IPS-15b (cell line): ENCODE results near the gene BMP7.

Source experiments
- H3K27me3 ChIP-seq: one replicate; pipeline ENCODE4 v1.6.1; 2013; ENCODE audit warnings: low read length; ENCODE audit not compliant: control insufficient read depth, insufficient read depth
- H3K36me3 ChIP-seq: one replicate; pipeline ENCODE4 v1.6.1; 2013; ENCODE audit warnings: low read length; ENCODE audit not compliant: control insufficient read depth, insufficient read depth
- H3K4me1 ChIP-seq: one replicate; pipeline ENCODE4 v1.6.1; 2013; ENCODE audit warnings: mild to moderate bottlenecking, low read length; ENCODE audit not compliant: control insufficient read depth, insufficient read depth
- H3K4me3 ChIP-seq: one replicate; pipeline ENCODE4 v1.5.1; 2013; ENCODE audit warnings: low read depth, low read length
- H3K9ac ChIP-seq: one replicate; pipeline ENCODE4 v1.6.1; 2013; ENCODE audit warnings: low read depth, mild to moderate bottlenecking, low read length
- H3K9me3 ChIP-seq: one replicate; pipeline ENCODE4 v1.6.1; 2013; ENCODE audit warnings: mild to moderate bottlenecking, low read length; ENCODE audit not compliant: control insufficient read depth, insufficient read depth

Gene BMP7

DNA sequence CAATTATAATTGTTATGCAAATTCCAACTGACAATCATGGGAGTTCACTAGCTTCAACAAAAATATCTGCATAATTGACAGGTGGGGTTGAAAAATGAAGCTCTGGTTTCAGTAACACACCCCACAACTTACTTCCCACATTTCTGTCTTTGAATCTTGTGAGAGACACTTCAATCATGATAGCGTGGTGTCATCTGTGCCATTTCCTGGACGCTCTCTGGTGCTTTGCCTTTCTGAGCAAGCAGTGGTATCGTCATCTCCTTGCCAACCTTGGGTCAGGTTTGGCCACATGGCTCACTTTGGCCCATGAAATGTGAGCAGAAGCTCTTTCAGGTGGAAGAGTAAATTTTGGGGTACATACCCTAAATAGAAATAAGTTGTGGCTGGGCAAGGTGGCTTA, 10.2 kb downstream of the BMP7 start:
- H3K27me3 ChIP-seq = peaks cover 12% of the 10 kb centered on the region
- peaks cover 35% of the 10 kb centered on the region for H3K4me1 ChIP-seq
- H3K9me3 ChIP-seq = no peaks in the 10 kb centered on the region
- no peaks in the 10 kb centered on the region for H3K36me3 ChIP-seq
- H3K9ac ChIP-seq = no peak overlapping the region
- H3K4me3 ChIP-seq = no peak overlapping the region

DNA sequence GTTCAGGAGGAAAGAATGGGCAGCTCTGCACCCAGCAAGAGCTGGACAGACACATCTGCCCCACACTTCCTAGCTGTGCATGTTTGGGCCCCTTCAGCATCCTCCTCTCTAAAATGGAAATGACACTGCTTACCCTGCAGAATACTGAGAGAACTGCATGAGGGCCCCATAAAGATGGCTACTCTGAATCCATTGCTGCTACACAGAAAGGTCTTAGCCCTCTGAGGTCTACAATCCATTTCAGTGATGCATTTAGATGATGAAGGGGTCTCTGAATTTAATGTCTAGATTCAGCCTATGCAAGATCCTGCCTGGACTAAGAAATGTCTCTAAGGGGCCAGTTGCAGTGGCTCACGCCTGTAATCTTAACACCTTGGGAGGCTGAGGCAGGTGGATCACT, 11.3 kb downstream of the BMP7 start:
- peaks cover 27% of the 10 kb centered on the region for H3K4me1 ChIP-seq
- H3K9ac ChIP-seq = no peak overlapping the region
- H3K27me3 ChIP-seq = peaks cover 4% of the 10 kb centered on the region
- no peak overlapping the region for H3K4me3 ChIP-seq
- H3K36me3 ChIP-seq = no peaks in the 10 kb centered on the region
- H3K9me3 ChIP-seq = no peaks in the 10 kb centered on the region

DNA sequence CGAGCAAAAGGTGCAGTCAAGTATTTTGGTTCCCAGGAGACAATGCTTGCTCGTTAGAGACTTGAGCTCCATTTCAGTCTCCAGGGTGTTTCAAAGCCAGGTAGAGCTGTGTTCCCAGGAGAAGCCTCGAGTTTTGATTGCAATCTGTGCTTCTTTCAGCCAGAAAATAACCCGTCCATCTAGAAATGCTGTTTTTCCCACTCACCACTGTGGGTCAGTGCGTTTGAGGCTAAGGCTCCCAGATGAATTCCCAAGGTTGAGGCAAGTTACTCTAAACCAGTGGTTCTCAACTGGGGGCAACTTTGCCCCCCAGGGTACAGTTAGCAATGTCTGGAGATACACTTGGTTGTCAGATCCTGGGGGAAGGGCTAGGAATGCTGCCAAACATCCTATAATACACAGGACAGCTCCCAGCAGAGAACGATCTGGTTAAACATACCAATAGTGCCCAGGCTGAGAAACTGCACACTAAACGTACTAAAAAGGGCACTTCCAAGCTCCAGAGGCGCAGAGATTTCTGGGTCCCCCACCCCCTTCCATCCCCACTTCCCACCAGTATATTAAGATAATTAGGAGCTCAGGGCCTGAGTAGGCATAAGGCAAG, 13.8 kb downstream of the BMP7 start:
- H3K4me1 ChIP-seq = peaks cover 12% of the 10 kb centered on the region
- H3K36me3 ChIP-seq = no peaks in the 10 kb centered on the region
- H3K4me3 ChIP-seq = no peak overlapping the region
- peak overlapping the region; percentile 24 for H3K9ac ChIP-seq
- H3K9me3 ChIP-seq = no peaks in the 10 kb centered on the region
- H3K27me3 ChIP-seq = no peaks in the 10 kb centered on the region

DNA sequence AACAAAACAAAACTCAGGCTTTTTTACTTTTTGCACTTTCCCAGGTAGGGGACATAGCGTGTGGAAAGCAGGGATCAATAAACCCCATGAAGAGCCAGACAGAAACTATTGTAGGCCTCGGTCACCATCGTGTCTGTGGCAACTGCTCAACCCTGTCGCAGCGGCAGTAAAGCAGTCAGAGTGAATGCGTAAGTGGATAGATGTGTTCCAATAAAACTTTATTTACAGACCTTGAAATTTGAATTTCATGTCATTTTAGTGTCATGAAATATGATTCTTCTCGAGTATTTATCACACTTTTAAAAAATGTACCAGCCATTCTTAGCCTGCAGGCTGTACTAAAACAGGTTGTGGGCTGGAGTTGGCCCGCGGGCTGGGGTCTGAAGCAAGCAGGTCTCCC, 14.5 kb downstream of the BMP7 start:
- Histone ChIP-seq H3K36me3 (no peaks in the 10 kb centered on the region), H3K27me3 (no peaks in the 10 kb centered on the region), H3K4me3 (no peak overlapping the region), H3K4me1 (peaks cover 9% of the 10 kb centered on the region), H3K9ac (no peak overlapping the region), H3K9me3 (no peaks in the 10 kb centered on the region)

DNA sequence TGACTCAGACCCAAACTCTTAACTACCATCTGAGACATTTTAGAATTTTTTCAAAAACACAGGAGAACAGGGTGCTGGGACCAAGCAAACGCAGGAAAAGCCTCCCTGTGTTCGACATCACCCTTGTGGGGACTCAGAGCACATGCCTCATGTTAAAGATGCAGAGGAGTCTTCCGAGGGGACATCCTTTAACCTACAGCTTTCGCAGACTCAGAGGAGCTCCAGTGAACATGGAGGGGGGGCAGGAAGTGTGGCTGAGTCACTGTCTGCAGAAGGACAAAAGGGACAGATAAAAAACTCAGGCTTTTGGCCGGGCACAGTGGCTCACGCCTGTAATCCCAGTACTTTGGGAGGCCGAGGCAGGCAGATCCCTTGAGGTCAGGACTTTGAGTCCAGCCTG, 15.1 kb downstream of the BMP7 start:
- H3K9ac ChIP-seq = no peak overlapping the region
- H3K36me3 ChIP-seq = no peaks in the 10 kb centered on the region
- H3K27me3 ChIP-seq = no peaks in the 10 kb centered on the region
- H3K4me3 ChIP-seq = no peak overlapping the region
- peaks cover 9% of the 10 kb centered on the region for H3K4me1 ChIP-seq
- no peaks in the 10 kb centered on the region for H3K9me3 ChIP-seq

DNA sequence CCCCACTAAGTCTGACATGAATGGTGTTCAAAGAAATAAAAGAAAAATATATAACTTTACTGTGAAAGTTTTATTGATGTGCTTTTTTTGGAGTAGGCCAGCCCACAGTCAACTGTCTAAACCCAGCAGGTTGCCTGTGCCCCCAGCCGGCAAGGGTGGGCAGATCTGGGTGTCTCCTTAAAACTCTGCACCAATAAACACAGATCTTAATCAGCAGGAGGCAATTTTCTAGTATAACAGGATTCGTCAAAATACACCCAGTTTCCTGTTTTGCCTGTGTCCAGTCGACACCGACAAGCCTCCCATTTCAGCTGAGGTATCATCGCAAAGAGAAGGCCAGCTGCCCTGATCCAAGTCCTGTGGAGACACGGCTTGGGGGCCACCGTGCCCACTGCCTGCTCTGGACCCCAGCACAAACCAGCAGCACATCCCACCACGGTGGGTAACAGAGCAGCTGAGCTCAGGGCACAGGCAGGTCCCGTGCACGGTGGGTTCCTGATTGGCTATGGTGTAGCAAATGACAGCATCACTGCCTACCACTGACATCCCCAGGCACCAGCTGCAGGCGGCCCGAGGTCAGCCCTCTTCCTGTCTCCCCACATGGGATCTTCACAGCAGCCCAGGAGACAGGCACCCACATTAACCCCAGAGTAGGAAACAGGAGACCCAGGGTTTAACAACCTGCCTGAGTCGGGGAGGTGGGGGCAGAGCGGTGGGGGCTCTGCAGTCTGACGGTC, 15.7 kb downstream of the BMP7 start:
- no peaks in the 10 kb centered on the region for H3K9me3 ChIP-seq
- H3K4me1 ChIP-seq = peaks cover 3% of the 10 kb centered on the region
- no peak overlapping the region for H3K4me3 ChIP-seq
- no peaks in the 10 kb centered on the region for H3K27me3 ChIP-seq
- no peaks in the 10 kb centered on the region for H3K36me3 ChIP-seq
- H3K9ac ChIP-seq = no peak overlapping the region

DNA sequence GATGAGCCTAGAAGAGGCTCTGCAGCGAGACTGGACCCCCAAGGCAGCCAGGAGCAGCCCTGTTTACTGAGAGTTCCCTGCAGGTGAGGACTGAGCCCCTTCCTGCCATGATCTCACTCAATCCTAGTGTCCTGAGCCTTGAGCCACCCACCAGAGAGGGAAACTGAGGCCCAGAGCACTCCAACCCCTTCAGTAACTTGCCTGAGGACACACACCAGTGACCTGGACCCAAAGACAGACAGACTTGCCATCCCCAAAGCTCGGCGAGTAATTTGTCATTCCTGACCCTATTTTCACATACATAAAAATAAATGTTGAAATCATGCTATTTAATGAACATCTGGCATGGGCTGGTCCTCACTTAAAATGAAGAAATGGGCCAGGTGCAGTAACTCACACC, 16.7 kb downstream of the BMP7 start:
- no peak overlapping the region for H3K4me3 ChIP-seq
- no peak overlapping the region for H3K9ac ChIP-seq
- H3K4me1 ChIP-seq = peaks cover 2% of the 10 kb centered on the region
- H3K9me3 ChIP-seq = no peaks in the 10 kb centered on the region
- no peaks in the 10 kb centered on the region for H3K36me3 ChIP-seq
- H3K27me3 ChIP-seq = no peaks in the 10 kb centered on the region

DNA sequence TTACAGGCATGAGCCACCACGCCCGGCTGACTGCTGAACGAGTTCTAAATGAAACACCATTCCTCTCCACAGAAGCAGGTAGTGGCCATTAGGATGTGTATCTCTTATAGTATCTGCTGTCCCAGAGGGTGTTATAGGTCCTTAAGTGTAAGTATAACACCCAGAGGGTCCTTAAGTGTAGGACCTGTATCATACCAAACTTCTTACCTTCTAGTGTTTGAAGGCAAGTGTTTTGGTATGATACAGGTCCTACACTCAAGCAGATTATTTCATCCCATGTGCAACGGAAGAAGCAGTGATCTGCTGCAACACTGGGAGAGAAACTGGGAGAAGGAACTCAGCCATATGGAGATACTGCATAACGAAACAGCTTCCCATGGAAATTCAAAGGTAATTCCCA, 17.4 kb downstream of the BMP7 start:
- Histone ChIP-seq H3K9ac (no peak overlapping the region), H3K27me3 (no peaks in the 10 kb centered on the region), H3K4me3 (no peak overlapping the region), H3K9me3 (no peaks in the 10 kb centered on the region), H3K4me1 (peaks cover 2% of the 10 kb centered on the region), H3K36me3 (no peaks in the 10 kb centered on the region)

DNA sequence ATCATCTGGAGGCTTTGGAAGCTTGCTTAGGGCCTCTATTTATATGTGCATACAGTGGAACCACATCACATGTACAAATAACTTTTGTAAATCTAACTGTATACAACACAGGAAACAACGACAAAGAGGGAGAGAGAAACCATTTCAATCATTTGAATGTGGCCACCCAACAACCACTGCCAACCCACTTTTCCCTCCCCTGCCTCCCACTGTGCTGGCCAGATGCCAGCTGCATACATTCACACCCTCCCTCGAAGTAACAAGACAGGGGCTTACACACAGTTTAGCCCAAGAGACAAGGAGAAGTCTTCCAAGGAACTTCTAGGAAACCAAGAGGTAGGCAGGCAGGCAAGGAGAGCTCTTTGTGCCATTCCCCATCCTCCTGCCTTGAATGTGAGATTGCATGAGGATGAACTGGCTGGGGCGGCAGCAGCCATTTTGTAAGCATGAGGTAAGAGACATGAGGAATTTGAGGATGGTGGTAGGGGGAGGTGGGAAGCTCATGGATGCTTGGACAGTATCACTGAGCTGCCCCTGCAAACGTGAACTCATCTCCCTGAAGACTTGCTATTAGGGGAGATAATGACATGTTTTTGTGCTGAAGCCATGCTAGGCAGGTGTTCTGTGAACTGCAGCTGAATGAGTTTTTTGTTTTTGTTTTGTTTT, 18.2 kb downstream of the BMP7 start:
- Histone ChIP-seq H3K36me3 (no peaks in the 10 kb centered on the region), H3K27me3 (no peaks in the 10 kb centered on the region), H3K4me3 (no peak overlapping the region), H3K9ac (no peak overlapping the region), H3K4me1 (peaks cover 2% of the 10 kb centered on the region), H3K9me3 (no peaks in the 10 kb centered on the region)

DNA sequence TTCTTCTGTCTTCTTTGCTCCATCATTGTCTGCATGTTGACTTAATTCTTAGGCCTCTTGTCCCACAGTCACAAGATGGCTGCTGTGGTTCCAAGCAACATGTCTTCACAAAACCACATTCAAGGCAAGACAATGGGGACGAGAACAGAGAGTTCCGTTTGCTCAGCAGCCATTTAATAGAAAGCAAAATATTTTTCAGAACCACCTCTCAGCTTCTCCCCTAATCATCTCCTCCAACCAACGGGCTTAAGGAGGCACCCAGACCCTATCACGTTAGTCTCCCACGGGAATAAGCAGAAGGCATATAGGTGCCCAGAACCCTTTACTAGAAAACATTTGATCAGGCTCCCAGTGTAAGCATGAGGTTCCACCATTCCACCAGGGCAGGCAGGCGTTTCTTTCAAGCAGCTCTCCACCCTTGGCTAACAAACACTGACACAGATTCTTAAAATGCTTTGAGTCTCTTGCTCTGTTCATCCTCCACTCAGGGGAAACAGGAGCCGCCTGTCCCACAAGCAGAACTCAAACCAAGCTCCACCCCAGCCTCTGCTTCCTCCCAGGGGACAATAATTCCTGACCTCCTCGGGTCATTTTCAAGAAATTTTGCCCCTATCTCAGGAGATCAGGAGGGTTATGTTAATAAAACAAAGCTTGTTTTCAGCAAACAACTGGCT, 19.0 kb downstream of the BMP7 start:
- Histone ChIP-seq H3K9me3 (no peaks in the 10 kb centered on the region), H3K36me3 (no peaks in the 10 kb centered on the region), H3K4me3 (no peak overlapping the region), H3K4me1 (peaks cover 2% of the 10 kb centered on the region), H3K27me3 (no peaks in the 10 kb centered on the region), H3K9ac (no peak overlapping the region)

DNA sequence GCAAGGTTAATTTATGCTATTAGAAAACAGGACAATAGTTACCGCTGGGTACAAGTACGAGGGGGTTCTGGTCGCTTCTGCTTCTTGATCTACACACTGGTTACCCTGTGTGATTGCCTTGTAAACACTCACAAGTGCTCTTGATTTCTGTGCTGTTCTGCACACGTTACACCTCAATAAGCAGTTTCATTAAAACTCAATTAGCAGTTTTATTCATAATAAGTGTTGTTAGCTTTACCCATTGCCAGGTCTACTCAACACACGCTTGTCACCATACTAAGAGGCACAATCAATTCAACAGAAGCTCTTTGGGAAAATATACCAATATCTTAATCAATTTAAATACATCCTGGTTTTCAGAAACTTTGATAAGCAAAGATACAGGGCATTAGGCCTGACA, 20.4 kb downstream of the BMP7 start:
- Histone ChIP-seq H3K9me3 (no peaks in the 10 kb centered on the region), H3K4me3 (no peak overlapping the region), H3K9ac (no peak overlapping the region), H3K27me3 (no peaks in the 10 kb centered on the region), H3K4me1 (no peaks in the 10 kb centered on the region), H3K36me3 (no peaks in the 10 kb centered on the region)
